GM18951 (cell line): ENCODE measurements around the gene TMEM79.

Experiments
- POLR2A ChIP-seq: IDR thresholded peaks from 4 replicates; pipeline ENCODE4 v1.6.1; 2011; ENCODE audit warnings: mild to moderate bottlenecking; ENCODE audit not compliant: insufficient read length, insufficient read depth; ENCODE audit errors: extremely low read depth
- in situ Hi-C: fragments of 300-500 bp; cut with MboI; formaldehyde crosslinking; loops from one replicate; pipeline ENCODE4 v1.12.0; 2022; ENCODE audit warnings: low sequenced_read_pairs, mixed read lengths, inconsistent platforms; ENCODE audit not compliant: unreplicated experiment

TMEM79 gene

GRCh38 chr1:156276966-156277381 lies 7.2 kb upstream of the TMEM79 start:
- no peak for TF ChIP-seq POLR2A
- in situ Hi-C loops, result no loop called here

- in situ Hi-C loops, result no loop called here
Observed at GRCh38 chr1:156279837-156280236, 4.3 kb upstream of the TMEM79 start.

GRCh38 chr1:156281281-156281680 lies 2.8 kb upstream of the TMEM79 start:
- no peak for TF ChIP-seq POLR2A
- in situ Hi-C loops, result no loop called here

More at GRCh38 chr1:156279837-156280236, 4.3 kb upstream of the TMEM79 start:
- no peak for TF ChIP-seq POLR2A

- no peak for TF ChIP-seq POLR2A
- in situ Hi-C loops, result no loop called here
Observed at GRCh38 chr1:156281693-156282478, 2.2 kb upstream of the TMEM79 start.

GRCh38 chr1:156282479-156283222 lies 1.5 kb upstream of the TMEM79 start, which contains the start of gene SMG5:
SMG5 (minus strand) TSS chr1:156282825; CDS start chr1:156282680, 145 bp downstream.
- in situ Hi-C loops, result no loop called here
- peak; percentile 98 for TF ChIP-seq POLR2A

- no peak for TF ChIP-seq POLR2A
- in situ Hi-C loops, result no loop called here
Observed at GRCh38 chr1:156283521-156283920, 604 bp upstream of the TMEM79 start.

- TF ChIP-seq POLR2A, result no peak
- in situ Hi-C loops, result no loop called here
Observed at GRCh38 chr1:156284757-156285156, 632 bp downstream of the TMEM79 start.

- TF ChIP-seq POLR2A, result no peak
- in situ Hi-C loops, result no loop called here
Observed at GRCh38 chr1:156285437-156285836, 1.3 kb downstream of the TMEM79 start.

GRCh38 chr1:156286061-156286460 lies 1.9 kb downstream of the TMEM79 start:
- TF ChIP-seq POLR2A, result no peak
- in situ Hi-C loops, result no loop called here

GRCh38 chr1:156289857-156290256 lies 5.7 kb downstream of the TMEM79 start:
- in situ Hi-C loops, result no loop called here

GRCh38 chr1:156291226-156292061 lies 7.3 kb downstream of the TMEM79 start:
- in situ Hi-C loops, result no loop called here
- peak; percentile 12 for TF ChIP-seq POLR2A

More at GRCh38 chr1:156289857-156290256, 5.7 kb downstream of the TMEM79 start:
- TF ChIP-seq POLR2A, result no peak

- in situ Hi-C loops, result no loop called here
- TF ChIP-seq POLR2A, result no peak
Observed at GRCh38 chr1:156293098-156293434, 8.9 kb downstream of the TMEM79 start.

GRCh38 chr1:156293895-156294294 lies 9.8 kb downstream of the TMEM79 start:
- TF ChIP-seq POLR2A, result no peak
- in situ Hi-C loops, result no loop called here
